HL-60 (cell line): ENCODE data around the gene CD81.
A peak's percentile ranks its signal among the peaks of the same experiment; 100 is the strongest.

Experiments
- DNase-seq, 2 experiments: peaks; one replicate each; pipeline ENCODE4 v3.0.0-alpha.2; 2010 to 2020; ENCODE audit warnings: low read depth in 1 of 2, low spot score in 1 of 2
- H3K27ac ChIP-seq: fragments of 250-450 bp; sonication (Bioruptor Pico); replicated peaks from 2 replicates; pipeline ENCODE4 v1.5.1; 2020; ENCODE audit warnings: mild to moderate bottlenecking, moderate library complexity
- H3K27me3 ChIP-seq: fragments of 250-450 bp; sonication (Bioruptor Pico); 2 replicates; pipeline ENCODE4 v1.5.1; 2021; ENCODE audit warnings: mild to moderate bottlenecking, moderate library complexity; ENCODE audit not compliant: insufficient read depth, poor library complexity, severe bottlenecking
- H3K4me3 ChIP-seq: replicated peaks from 2 replicates; pipeline ENCODE4 v1.5.1; 2011; ENCODE audit warnings: mild to moderate bottlenecking, control low read depth, low read length; ENCODE audit not compliant: insufficient read depth
- GABPA ChIP-seq: IDR thresholded peaks from 2 replicates; pipeline ENCODE4 v1.6.1; 2012; ENCODE audit warnings: low read depth
- POLR2AphosphoS5 ChIP-seq: IDR thresholded peaks from 2 replicates; pipeline ENCODE4 v1.6.1; 2012; ENCODE audit warnings: low read depth
- SPI1 ChIP-seq: IDR thresholded peaks from 2 replicates; pipeline ENCODE4 v1.6.1; 2012; ENCODE audit warnings: low read depth, mild to moderate bottlenecking, borderline replicate concordance
- long read RNA-seq: library from polyadenylated mRNA; unstranded; transcript quantifications from one replicate; pipeline ENCODE4 v2.0.0, GENCODE V29; 2020
- TF ChIP-seq, protein P1 (sequence below): IDR thresholded peaks from 2 replicates; pipeline ENCODE4 v1.6.1; 2012; ENCODE audit warnings: low read depth; ENCODE audit not compliant: insufficient replicate concordance
- TF ChIP-seq, protein P2 (sequence below): IDR thresholded peaks from one replicate; pipeline ENCODE4 v1.5.1; 2011; ENCODE audit warnings: low read length, control low read depth, inconsistent platforms; ENCODE audit not compliant: insufficient read depth

CD81 gene
- long read RNA-seq, partial matches to known transcripts: 0 of 4 reads
- long read RNA-seq, other reads (novel, unspliced or antisense): 0 of 4 reads

GRCh38 chr11:2376751-2377451 is at the start of gene CD81:
TSS of gene CD81 (plus strand) at chr11:2377310. CDS start at chr11:2377550, 240 bp downstream.
- Histone ChIP-seq H3K27me3 (peaks cover 2% of the 10 kb centered on the region), H3K4me3 (peak within 1 kb of the TSS; percentile 65), H3K27ac (peak within 1 kb of the TSS; percentile 50; the same call in 1 of the 2 replicates)
- no peak for TF ChIP-seq SPI1
- TF ChIP-seq, protein P1, sequence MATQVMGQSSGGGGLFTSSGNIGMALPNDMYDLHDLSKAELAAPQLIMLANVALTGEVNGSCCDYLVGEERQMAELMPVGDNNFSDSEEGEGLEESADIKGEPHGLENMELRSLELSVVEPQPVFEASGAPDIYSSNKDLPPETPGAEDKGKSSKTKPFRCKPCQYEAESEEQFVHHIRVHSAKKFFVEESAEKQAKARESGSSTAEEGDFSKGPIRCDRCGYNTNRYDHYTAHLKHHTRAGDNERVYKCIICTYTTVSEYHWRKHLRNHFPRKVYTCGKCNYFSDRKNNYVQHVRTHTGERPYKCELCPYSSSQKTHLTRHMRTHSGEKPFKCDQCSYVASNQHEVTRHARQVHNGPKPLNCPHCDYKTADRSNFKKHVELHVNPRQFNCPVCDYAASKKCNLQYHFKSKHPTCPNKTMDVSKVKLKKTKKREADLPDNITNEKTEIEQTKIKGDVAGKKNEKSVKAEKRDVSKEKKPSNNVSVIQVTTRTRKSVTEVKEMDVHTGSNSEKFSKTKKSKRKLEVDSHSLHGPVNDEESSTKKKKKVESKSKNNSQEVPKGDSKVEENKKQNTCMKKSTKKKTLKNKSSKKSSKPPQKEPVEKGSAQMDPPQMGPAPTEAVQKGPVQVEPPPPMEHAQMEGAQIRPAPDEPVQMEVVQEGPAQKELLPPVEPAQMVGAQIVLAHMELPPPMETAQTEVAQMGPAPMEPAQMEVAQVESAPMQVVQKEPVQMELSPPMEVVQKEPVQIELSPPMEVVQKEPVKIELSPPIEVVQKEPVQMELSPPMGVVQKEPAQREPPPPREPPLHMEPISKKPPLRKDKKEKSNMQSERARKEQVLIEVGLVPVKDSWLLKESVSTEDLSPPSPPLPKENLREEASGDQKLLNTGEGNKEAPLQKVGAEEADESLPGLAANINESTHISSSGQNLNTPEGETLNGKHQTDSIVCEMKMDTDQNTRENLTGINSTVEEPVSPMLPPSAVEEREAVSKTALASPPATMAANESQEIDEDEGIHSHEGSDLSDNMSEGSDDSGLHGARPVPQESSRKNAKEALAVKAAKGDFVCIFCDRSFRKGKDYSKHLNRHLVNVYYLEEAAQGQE: no peak
- peak; percentile 48; the same call in 1 of the 2 replicates for TF ChIP-seq POLR2AphosphoS5
- TF ChIP-seq GABPA: no peak
- TF ChIP-seq, protein P2, sequence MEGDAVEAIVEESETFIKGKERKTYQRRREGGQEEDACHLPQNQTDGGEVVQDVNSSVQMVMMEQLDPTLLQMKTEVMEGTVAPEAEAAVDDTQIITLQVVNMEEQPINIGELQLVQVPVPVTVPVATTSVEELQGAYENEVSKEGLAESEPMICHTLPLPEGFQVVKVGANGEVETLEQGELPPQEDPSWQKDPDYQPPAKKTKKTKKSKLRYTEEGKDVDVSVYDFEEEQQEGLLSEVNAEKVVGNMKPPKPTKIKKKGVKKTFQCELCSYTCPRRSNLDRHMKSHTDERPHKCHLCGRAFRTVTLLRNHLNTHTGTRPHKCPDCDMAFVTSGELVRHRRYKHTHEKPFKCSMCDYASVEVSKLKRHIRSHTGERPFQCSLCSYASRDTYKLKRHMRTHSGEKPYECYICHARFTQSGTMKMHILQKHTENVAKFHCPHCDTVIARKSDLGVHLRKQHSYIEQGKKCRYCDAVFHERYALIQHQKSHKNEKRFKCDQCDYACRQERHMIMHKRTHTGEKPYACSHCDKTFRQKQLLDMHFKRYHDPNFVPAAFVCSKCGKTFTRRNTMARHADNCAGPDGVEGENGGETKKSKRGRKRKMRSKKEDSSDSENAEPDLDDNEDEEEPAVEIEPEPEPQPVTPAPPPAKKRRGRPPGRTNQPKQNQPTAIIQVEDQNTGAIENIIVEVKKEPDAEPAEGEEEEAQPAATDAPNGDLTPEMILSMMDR: no peak
- no peak for DNase-seq

GRCh38 chr11:2328021-2328420 is 49.1 kb upstream of the CD81 start:
- TF ChIP-seq GABPA (no peak), POLR2AphosphoS5 (no peak), SPI1 (no peak)
- TF ChIP-seq, protein P1: no peak
- TF ChIP-seq, protein P2: no peak
- Histone ChIP-seq H3K27me3 (no peaks in the 10 kb centered on the region), H3K27ac (no peak overlapping the region), H3K4me3 (no peak overlapping the region)
- no peak for DNase-seq

DNA sequence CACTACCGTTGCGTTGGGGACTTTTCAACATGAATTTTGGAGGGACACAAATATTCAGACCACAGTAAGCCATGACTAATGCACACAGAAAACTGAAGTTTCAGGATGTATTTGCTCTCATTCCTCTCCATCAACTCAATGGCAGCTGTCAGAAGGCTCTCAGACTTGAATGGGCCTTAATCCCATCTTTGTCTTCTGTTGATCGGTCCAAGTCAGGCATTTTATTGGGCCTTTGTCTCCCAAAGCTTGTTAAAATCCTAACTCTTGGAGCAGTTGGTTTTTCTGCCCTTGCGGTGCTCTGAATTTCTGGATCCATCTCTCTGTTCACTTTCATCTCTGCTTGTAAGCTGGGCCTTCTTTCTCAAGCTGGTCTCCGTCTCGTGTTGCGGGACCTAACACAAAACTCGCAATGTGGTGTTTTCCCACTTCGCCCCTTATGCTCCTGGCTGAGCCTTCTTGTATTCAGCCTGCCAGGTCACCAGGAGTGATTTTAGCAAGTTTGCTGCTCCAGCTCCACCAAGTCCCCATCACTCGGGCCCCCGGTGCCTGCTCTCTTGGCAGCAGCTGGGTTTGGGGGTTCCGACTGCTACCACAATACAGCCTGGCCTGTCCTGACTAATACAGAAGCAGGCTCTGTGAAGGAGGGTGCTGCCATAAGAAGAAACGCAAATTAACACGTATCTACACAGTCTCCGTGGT is 48.3 kb upstream of the CD81 start:
- TF ChIP-seq SPI1: no peak
- Histone ChIP-seq H3K27me3 (no peaks in the 10 kb centered on the region), H3K27ac (no peak overlapping the region), H3K4me3 (no peak overlapping the region)
- no peak for DNase-seq

- TF ChIP-seq, protein P1: no peak
- TF ChIP-seq SPI1: no peak
- TF ChIP-seq POLR2AphosphoS5: no peak
- Histone ChIP-seq H3K27ac (no peak overlapping the region), H3K27me3 (no peaks in the 10 kb centered on the region), H3K4me3 (no peak overlapping the region)
- DNase-seq: no peak
Measured at GRCh38 chr11:2329551-2329950, 47.6 kb upstream of the CD81 start.
